H54 (cell line): ENCODE data around the gene HDAC4.

ENCODE experiments used
- DNase-seq: peaks from one replicate; pipeline ENCODE4 v3.0.0; 2011; ENCODE audit warnings: low spot score, mixed read lengths; ENCODE audit not compliant: insufficient read length
- FAIRE-seq: peaks from 3 replicates; lab custom pipeline; 2011; peaks lifted over from hg19 to GRCh38; lab: Jason Lieb, UNC
- POLR2A ChIP-seq: IDR thresholded peaks from 2 replicates; pipeline ENCODE4 v1.6.1; 2011; ENCODE audit warnings: low read depth, mild to moderate bottlenecking, low read length

HDAC4 gene

GRCh38 chr2:239388236-239389151, 12.3 kb downstream of the HDAC4 start:
- DNase-seq (no peak), FAIRE-seq (no peak)
- no peak for TF ChIP-seq POLR2A

DNA sequence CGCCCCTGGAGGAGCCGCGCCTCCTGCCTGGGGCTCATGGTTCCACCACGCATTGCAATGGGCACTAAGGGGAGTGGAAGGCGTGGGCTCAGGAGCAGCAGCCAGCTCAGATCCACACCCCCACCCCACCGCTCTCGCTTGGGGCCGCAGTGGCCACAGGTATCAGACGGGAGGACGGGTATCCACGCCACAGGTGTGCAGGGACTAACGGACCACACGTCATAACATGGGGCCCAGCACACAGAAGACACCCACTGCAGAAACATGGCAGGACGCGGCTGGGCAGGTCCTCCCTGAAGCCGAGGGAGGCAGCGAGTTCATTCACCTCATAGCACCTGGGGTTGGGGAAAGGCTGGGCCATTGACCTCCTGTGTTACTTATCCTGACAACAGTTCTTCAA, 13.0 kb downstream of the HDAC4 start:
- DNase-seq, result no peak
- no peak for TF ChIP-seq POLR2A
- no peak for FAIRE-seq

- TF ChIP-seq POLR2A, result no peak
- no peak for FAIRE-seq
- DNase-seq, result no peak
Measured at GRCh38 chr2:239386872-239387445, 13.9 kb downstream of the HDAC4 start.

DNA sequence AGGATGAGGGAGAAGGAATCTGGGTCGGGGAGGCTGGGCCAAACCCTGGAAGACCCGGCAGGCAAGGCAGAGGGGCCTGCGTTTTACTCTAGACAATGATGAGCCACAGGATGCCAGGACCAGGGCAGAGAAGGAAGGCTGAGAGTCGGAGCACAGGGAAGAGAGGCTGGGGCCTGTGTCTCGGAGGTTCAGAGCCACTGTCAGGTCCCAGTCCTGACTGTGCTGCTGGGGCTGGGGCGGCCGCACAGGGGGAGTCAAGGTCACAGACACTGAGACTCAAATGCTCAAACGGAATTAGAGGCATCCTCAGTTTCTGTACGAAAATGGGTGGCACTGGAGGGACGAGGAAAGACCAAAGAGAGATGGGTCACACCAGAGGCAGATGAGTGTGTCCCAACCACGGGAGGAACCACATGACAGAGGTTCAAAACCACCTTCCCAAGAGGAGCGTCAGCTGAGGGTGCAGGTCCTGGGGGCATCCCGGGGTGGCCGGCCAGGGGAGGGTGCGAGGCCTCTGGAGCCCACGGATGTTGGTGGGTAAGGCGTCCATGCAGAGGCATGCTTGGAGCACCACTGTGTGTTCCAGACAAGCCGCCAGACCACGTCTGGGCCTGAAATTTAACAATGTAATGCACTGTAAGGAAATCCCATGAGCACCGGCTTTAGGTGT, 14.7 kb downstream of the HDAC4 start:
- FAIRE-seq, result no peak
- TF ChIP-seq POLR2A, result no peak
- no peak for DNase-seq

DNA sequence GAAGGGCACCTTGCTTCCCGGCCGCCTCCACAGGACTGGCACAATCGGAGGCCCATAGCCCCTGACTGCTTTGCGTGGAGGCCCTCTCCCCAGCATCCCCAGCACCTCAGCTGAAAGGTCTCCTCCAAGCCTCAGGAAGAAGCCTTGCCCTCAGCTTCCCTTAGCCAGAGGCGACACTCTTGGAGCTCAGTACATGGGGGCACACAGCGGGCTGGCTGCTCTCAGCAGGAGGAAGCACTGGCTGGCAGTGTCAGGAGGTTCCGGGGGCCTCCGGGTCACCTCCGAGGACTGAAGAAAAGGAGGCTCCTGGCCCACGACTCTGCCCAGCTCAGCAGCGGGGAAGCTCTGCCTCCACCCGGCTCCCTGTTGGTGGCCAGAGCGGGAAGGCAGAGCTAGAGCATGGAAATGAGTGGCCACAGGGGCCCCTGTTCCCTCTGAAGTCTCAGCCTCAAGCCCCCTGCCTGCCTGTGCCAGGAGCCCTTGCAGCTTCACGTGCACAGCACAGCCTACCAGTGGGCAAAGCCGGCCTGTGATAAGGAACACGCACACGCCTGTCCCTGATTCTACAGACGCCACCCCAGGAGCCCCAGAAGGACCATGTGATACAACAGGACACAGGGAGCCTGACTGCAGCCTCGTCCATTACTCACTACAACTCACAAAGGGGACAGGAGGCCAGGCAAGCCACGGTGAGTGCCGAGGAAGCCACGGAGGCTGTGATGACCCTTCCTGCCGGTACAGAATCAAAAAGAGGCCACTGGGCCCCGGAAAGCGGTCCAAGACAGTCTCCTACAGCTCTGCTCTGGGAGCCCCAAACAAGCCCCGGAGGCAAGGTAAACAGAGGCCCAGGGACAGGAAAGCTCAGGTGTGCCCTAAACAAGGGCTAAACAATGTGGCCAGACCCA, 15.5 kb downstream of the HDAC4 start:
- DNase-seq (no peak), FAIRE-seq (no peak)
- no peak for TF ChIP-seq POLR2A

GRCh38 chr2:239383759-239384156, 17.1 kb downstream of the HDAC4 start:
- no peak for FAIRE-seq
- DNase-seq, result no peak
- no peak for TF ChIP-seq POLR2A

GRCh38 chr2:239383036-239383758, 17.6 kb downstream of the HDAC4 start:
- no peak for TF ChIP-seq POLR2A
- DNase-seq (no peak), FAIRE-seq (no peak)

GRCh38 chr2:239382384-239382880, 18.4 kb downstream of the HDAC4 start:
- DNase-seq (no peak), FAIRE-seq (no peak)
- TF ChIP-seq POLR2A, result no peak

GRCh38 chr2:239381709-239382134, 19.1 kb downstream of the HDAC4 start:
- no peak for TF ChIP-seq POLR2A
- DNase-seq (no peak), FAIRE-seq (no peak)

- FAIRE-seq (no peak), DNase-seq (no peak)
- TF ChIP-seq POLR2A, result no peak
Measured at GRCh38 chr2:239380831-239381708, 19.8 kb downstream of the HDAC4 start.

DNA sequence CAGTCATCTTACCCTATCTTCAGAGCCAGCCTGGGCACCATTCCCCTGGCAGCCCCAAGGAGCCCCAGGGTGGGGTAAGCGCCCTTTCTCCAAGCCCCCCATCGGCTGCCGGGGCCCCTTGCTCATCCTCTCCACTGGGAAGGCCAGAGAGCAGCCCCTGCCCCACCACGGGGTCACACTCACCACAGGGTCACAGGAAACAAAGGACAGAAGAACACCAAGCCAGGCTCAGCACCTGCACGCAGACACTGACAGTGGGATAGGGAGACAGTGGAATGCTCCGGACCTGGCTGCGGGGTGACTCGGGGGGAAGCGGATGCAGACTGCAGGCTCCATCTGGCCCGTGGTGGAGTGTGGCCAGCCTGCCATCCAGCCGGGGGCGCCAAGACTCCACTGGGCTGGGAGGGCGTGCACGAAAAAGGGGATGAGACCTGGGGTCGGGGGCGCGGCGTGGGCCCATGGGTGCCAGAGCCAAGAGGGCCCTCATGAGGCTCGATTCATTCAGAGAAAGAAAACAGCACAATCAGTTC, 21.1 kb downstream of the HDAC4 start:
- DNase-seq (no peak), FAIRE-seq (no peak)
- no peak for TF ChIP-seq POLR2A

GRCh38 chr2:239378918-239379640, 21.7 kb downstream of the HDAC4 start:
- FAIRE-seq (no peak), DNase-seq (no peak)
- TF ChIP-seq POLR2A, result no peak
